ENCODE data around the gene CYP2E1. TPM values are rescaled to one million over a fixed set of nuclear protein-coding genes. Genes with fewer than 3 reads are reported as not detected.

Gene CYP2E1
- total RNA-seq, 1 donor from 2014 or later: 7.7 TPM

GRCh38 chr10:133528845-133529575 is 1.8 kb downstream of the CYP2E1 start:
- peak; percentile 34 for DNase-seq (ENCODE audit: low spot score)
- Mint-ChIP-seq H3K27me3 (ENCODE audit: unreplicated experiment) (peaks cover 30% of the 10 kb centered on the region), H3K4me1 (ENCODE audit: unreplicated experiment) (peaks cover 18% of the 10 kb centered on the region), H3K9me3 (ENCODE audit: unreplicated experiment) (no peaks in the 10 kb centered on the region), H3K4me3 (ENCODE audit: unreplicated experiment) (peak overlapping the region; percentile 90), H3K36me3 (ENCODE audit: low read depth, unreplicated experiment) (no peaks in the 10 kb centered on the region), H3K27ac (ENCODE audit: unreplicated experiment) (peak overlapping the region; percentile 83)
- TF ChIP-seq CTCF (IDR thresholded peaks at IDR 0.05; ENCODE audit: unreplicated experiment): no peak

GRCh38 chr10:133529576-133529946 is 2.4 kb downstream of the CYP2E1 start:
- Mint-ChIP-seq H3K4me3 (ENCODE audit: unreplicated experiment) (peak overlapping the region; percentile 90), H3K9me3 (ENCODE audit: unreplicated experiment) (no peaks in the 10 kb centered on the region), H3K4me1 (ENCODE audit: unreplicated experiment) (peaks cover 18% of the 10 kb centered on the region), H3K27ac (ENCODE audit: unreplicated experiment) (peak overlapping the region; percentile 84), H3K27me3 (ENCODE audit: unreplicated experiment) (peaks cover 30% of the 10 kb centered on the region), H3K36me3 (ENCODE audit: low read depth, unreplicated experiment) (no peaks in the 10 kb centered on the region)
- no peak for TF ChIP-seq CTCF (IDR thresholded peaks at IDR 0.05; ENCODE audit: unreplicated experiment)
- DNase-seq (ENCODE audit: low spot score): no peak

- TF ChIP-seq CTCF (IDR thresholded peaks at IDR 0.05; ENCODE audit: unreplicated experiment): no peak
- H3K4me1 Mint-ChIP-seq (ENCODE audit: unreplicated experiment): peaks cover 18% of the 10 kb centered on the region
- no peaks in the 10 kb centered on the region for H3K9me3 Mint-ChIP-seq (ENCODE audit: unreplicated experiment)
Measured at GRCh38 chr10:133530506-133530905, 3.3 kb downstream of the CYP2E1 start.

GRCh38 chr10:133532871-133533270 is 5.7 kb downstream of the CYP2E1 start:
- no peak overlapping the region for H3K4me3 Mint-ChIP-seq (ENCODE audit: unreplicated experiment)
- H3K27ac Mint-ChIP-seq (ENCODE audit: unreplicated experiment): no peak overlapping the region
- peaks cover 2% of the 10 kb centered on the region for H3K36me3 Mint-ChIP-seq (ENCODE audit: low read depth, unreplicated experiment)
- no peaks in the 10 kb centered on the region for H3K9me3 Mint-ChIP-seq (ENCODE audit: unreplicated experiment)
- peaks cover 18% of the 10 kb centered on the region for H3K27me3 Mint-ChIP-seq (ENCODE audit: unreplicated experiment)
- no peak for DNase-seq (ENCODE audit: low spot score)
- H3K4me1 Mint-ChIP-seq (ENCODE audit: unreplicated experiment): peaks cover 18% of the 10 kb centered on the region
- no peak for TF ChIP-seq CTCF (IDR thresholded peaks at IDR 0.05; ENCODE audit: unreplicated experiment)

More at GRCh38 chr10:133530506-133530905, 3.3 kb downstream of the CYP2E1 start:
- no peak for DNase-seq (ENCODE audit: low spot score)
- H3K4me3 Mint-ChIP-seq (ENCODE audit: unreplicated experiment): no peak overlapping the region
- H3K27ac Mint-ChIP-seq (ENCODE audit: unreplicated experiment): peak overlapping the region; percentile 37
- H3K36me3 Mint-ChIP-seq (ENCODE audit: low read depth, unreplicated experiment): no peaks in the 10 kb centered on the region
- peaks cover 26% of the 10 kb centered on the region for H3K27me3 Mint-ChIP-seq (ENCODE audit: unreplicated experiment)

GRCh38 chr10:133534417-133534816 is 7.3 kb downstream of the CYP2E1 start:
- H3K36me3 Mint-ChIP-seq (ENCODE audit: low read depth, unreplicated experiment): peaks cover 2% of the 10 kb centered on the region
- no peaks in the 10 kb centered on the region for H3K9me3 Mint-ChIP-seq (ENCODE audit: unreplicated experiment)
- no peak for DNase-seq (ENCODE audit: low spot score)
- TF ChIP-seq CTCF (IDR thresholded peaks at IDR 0.05; ENCODE audit: unreplicated experiment): no peak
- H3K4me3 Mint-ChIP-seq (ENCODE audit: unreplicated experiment): no peak overlapping the region
- no peak overlapping the region for H3K27ac Mint-ChIP-seq (ENCODE audit: unreplicated experiment)
- H3K4me1 Mint-ChIP-seq (ENCODE audit: unreplicated experiment): peaks cover 14% of the 10 kb centered on the region
- peaks cover 16% of the 10 kb centered on the region for H3K27me3 Mint-ChIP-seq (ENCODE audit: unreplicated experiment)
